Measurements from ENCODE around the gene RHOT1.

- TF ChIP-seq ZNF274 (IDR thresholded peaks at IDR 0.05; ENCODE audit: low read depth, low read length) (no peak), YY1 (IDR thresholded peaks at IDR 0.05; ENCODE audit: insufficient read depth, insufficient read length) (no peak)
These were observed 24.9 kb upstream of the RHOT1 start for GRCh38 chr17:32117399-32117798.

All from NT2/D1 (cell line).